Measurements from ENCODE around the gene SLC35B2.

The SLC35B2 gene

GRCh38 chr6:44285552-44286284, 28.4 kb upstream of the SLC35B2 start:
- no peak for DNase-seq

GRCh38 chr6:44284867-44285266, 27.5 kb upstream of the SLC35B2 start:
- no peak for DNase-seq

GRCh38 chr6:44284121-44284520, 26.8 kb upstream of the SLC35B2 start:
- no peak for DNase-seq

- DNase-seq: no peak
Measured at GRCh38 chr6:44278774-44279697, 21.7 kb upstream of the SLC35B2 start.

- no peak for DNase-seq
Measured at GRCh38 chr6:44278315-44278714, 21.0 kb upstream of the SLC35B2 start.

- DNase-seq: no peak
Measured at GRCh38 chr6:44277763-44278162, 20.4 kb upstream of the SLC35B2 start.

- no peak for DNase-seq
Measured at GRCh38 chr6:44276667-44277640, 19.6 kb upstream of the SLC35B2 start.

- no peak for DNase-seq
Measured at GRCh38 chr6:44275749-44276648, 18.7 kb upstream of the SLC35B2 start.

GRCh38 chr6:44275271-44275748, 18.0 kb upstream of the SLC35B2 start:
- no peak for DNase-seq

GRCh38 chr6:44273617-44274016, 16.3 kb upstream of the SLC35B2 start:
- no peak for DNase-seq

GRCh38 chr6:44272999-44273566, 15.8 kb upstream of the SLC35B2 start:
- DNase-seq: no peak

- DNase-seq: no peak
Measured at GRCh38 chr6:44272529-44272928, 15.2 kb upstream of the SLC35B2 start.

GRCh38 chr6:44271914-44272313, 14.6 kb upstream of the SLC35B2 start:
- no peak for DNase-seq

GRCh38 chr6:44271406-44271723, 14.0 kb upstream of the SLC35B2 start:
- DNase-seq: no peak

- DNase-seq: no peak
Measured at GRCh38 chr6:44270526-44271405, 13.4 kb upstream of the SLC35B2 start.

GRCh38 chr6:44269921-44270525, 12.7 kb upstream of the SLC35B2 start, which contains the start of gene TMEM151B:
Gene TMEM151B (plus strand): TSS chr6:44270450. CDS start chr6:44270743, 293 bp downstream.
- no peak for DNase-seq

- DNase-seq: no peak
Measured at GRCh38 chr6:44269178-44269920, 12.0 kb upstream of the SLC35B2 start.

GRCh38 chr6:44268095-44268628, 10.8 kb upstream of the SLC35B2 start:
- peak in 2 of 5 donors; percentile 53 to 61 for DNase-seq

GRCh38 chr6:44267252-44267651, 9.9 kb upstream of the SLC35B2 start:
- no peak for DNase-seq

Data from T-helper 1 cell (primary cell).